GM10266 (cell line): ENCODE data around the gene RAPGEF6.

Experiments
- DNase-seq: peaks from one replicate; pipeline ENCODE4 v3.0.0; 2012; ENCODE audit errors: extremely low spot score
- TF ChIP-seq, protein P1 (sequence below): IDR thresholded peaks from 2 replicates; pipeline ENCODE4 v1.5.1; 2012; ENCODE audit warnings: mild to moderate bottlenecking, low read depth; ENCODE audit not compliant: control insufficient read depth, insufficient read depth; ENCODE audit errors: missing control alignments

The RAPGEF6 gene

DNA sequence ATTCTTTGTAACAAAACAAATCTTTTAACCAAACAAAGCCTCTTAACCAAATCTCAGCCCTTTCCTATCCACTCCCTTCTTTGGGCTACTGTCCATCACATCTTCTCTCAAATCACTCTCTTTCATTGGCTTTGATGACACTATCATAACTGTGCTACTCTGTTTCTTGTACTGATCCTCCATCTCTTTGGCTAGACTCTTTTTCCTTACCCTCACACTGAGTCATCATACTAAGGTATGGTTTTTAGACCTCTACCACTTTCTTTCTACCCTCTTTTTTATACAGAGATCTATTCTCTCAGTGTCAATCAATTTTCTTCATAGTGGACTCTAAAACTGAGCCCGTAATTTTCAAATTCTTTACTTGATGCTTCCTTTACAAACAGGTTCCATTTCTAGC is 174.9 kb downstream of the RAPGEF6 start:
- no peak for DNase-seq
- TF ChIP-seq, protein P1, sequence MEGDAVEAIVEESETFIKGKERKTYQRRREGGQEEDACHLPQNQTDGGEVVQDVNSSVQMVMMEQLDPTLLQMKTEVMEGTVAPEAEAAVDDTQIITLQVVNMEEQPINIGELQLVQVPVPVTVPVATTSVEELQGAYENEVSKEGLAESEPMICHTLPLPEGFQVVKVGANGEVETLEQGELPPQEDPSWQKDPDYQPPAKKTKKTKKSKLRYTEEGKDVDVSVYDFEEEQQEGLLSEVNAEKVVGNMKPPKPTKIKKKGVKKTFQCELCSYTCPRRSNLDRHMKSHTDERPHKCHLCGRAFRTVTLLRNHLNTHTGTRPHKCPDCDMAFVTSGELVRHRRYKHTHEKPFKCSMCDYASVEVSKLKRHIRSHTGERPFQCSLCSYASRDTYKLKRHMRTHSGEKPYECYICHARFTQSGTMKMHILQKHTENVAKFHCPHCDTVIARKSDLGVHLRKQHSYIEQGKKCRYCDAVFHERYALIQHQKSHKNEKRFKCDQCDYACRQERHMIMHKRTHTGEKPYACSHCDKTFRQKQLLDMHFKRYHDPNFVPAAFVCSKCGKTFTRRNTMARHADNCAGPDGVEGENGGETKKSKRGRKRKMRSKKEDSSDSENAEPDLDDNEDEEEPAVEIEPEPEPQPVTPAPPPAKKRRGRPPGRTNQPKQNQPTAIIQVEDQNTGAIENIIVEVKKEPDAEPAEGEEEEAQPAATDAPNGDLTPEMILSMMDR = no peak

DNA sequence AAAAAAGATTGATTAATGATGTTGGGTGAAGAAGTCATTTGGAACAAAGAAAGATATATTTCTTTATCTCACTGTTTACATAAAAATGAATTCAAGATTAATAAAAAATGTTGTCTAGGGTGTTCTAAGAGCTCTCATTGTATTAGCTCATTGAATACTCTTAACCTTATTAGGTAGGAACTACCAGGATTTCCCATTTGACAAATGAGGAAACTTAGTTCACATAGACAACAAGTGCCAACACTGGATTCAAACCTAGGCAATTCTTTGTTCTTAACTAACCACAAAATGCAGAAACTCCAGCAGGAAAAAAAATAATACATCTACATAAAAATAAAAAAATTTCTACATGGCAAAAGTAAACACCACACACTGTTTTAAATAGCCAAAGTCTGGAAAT is 175.8 kb downstream of the RAPGEF6 start:
- TF ChIP-seq, protein P1 = no peak
- no peak for DNase-seq

DNA sequence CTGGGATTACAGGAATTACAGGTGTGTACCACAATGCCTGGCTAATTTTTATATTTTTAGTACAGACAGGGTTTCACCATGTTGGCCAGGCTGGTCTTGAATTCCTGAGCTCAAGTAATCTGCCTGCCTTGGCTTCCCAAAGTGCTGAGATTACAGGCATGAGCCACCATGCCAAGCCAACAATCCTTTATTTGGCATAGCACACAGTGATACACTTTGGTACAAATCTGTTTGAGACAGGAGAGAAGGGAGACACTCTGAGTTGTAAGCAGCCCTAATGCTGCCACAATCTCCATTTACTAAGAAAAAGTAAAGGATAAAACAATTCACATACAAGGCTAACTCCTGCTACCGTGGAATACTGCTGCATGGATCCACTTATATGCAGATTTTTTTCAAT is 177.8 kb downstream of the RAPGEF6 start:
- TF ChIP-seq, protein P1 = no peak
- no peak for DNase-seq

DNA sequence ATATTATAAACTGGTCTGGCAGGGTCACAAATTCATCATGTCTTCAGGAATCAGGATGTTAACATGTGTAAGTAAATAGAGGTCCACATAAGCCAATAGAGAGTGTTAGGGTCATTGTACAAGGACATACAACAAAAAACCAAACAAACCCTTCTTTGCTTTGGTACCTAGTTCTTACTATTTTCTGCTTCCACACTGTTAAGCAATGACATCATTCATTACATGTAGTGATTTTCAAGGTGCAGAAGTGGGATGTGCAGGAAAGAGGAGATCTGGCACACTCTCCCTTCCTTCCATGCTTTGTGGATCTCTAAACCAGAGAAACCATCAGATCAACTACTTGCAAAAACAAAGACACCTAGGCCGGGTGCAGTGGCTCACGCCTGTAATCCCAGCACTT is 184.1 kb downstream of the RAPGEF6 start:
- DNase-seq = no peak
- TF ChIP-seq, protein P1 = no peak

DNA sequence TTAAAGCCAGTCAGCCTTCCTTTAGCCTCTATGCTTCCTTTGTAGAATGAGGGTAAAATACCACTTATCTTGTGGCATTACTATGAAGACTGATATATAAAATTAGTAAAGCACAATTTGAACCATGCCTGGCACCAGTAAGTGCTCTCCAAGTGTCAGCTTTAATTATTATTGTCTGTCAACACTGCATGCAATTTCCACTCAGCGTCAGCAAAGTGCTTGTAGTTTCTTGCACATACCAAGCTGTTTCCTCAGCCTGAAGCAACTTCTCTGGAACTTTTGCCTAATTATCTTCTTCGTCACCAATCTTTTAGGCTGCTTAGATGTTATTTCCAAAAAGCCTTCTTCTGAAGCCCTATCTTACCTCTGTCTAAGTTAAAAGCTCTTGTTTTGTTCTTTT is 193.8 kb downstream of the RAPGEF6 start:
- TF ChIP-seq, protein P1 = no peak
- no peak for DNase-seq

DNA sequence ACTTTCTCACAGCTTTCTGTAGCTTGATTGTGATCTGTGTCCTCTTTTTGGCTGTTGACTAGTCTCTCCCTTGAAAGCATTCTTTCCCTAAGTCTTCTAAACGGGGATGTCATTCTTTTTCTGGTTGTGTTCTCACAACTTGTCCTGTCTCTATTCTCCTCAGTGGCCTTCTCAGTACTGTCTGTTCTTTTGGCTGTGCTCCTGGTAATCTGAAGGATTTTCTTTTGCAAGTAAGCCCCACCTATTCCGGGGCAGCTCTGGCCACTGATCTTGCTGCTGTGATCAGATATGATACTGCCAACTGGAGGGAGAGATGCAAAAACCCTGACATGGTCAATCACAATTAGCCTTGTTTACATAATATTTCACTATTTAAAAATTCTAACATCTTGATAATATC is 198.9 kb downstream of the RAPGEF6 start:
- TF ChIP-seq, protein P1 = no peak
- no peak for DNase-seq

DNA sequence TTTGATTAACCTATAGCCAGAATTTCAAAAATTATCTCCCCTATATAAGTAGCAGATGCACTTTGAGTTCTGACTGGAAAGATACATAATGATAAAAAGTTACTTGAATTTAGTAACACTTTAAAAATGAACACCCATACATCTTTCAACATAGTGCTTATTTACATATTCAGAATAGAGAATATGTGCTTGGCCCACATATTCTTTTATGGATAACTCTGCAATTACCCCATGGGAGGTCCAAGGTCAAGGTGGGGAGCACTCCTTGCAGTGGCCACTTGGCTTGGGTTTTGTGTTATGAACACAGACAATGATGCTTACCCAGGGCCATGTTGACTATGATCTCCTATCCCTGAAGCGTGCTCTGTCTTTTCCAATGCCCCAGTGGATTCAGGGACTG is 201.9 kb downstream of the RAPGEF6 start:
- DNase-seq = no peak
- TF ChIP-seq, protein P1 = no peak
